HepG2 (cell line): Measurements from ENCODE around the gene SFXN2. TPM values are rescaled to one million over a fixed set of nuclear protein-coding genes. Genes with fewer than 3 reads are reported as not detected.
A peak's percentile ranks its signal among the peaks of the same experiment; 100 is the strongest.

Experiments
- ADNP ChIP-seq: sonication (generic); formaldehyde crosslinking; IDR thresholded peaks from 2 replicates; pipeline ENCODE4 v1.4.0; 2020; ENCODE audit warnings: missing genetic modification reagents
- FOXP4 ChIP-seq: sonication (generic); formaldehyde crosslinking; IDR thresholded peaks from 2 replicates; pipeline ENCODE4 v1.4.0; 2020; ENCODE audit warnings: missing genetic modification reagents
- HNRNPUL1 ChIP-seq: fragments of 200-400 bp; formaldehyde crosslinking; IDR thresholded peaks from 2 replicates; pipeline ENCODE4 v1.6.1; 2017; ENCODE audit warnings: low read depth, mild to moderate bottlenecking, low read length, moderate library complexity
- MAFK ChIP-seq, 2 experiments: IDR thresholded peaks in 1 of 2; conservative IDR thresholded peaks in 1 of 2; 2 replicates each; pipeline ENCODE4 v1.6.1; 2011; ENCODE audit warnings: improper control_type of control experiment in 2 of 2, low read length in 2 of 2
- NAIF1 ChIP-seq: sonication (generic); formaldehyde crosslinking; IDR thresholded peaks from 2 replicates; pipeline ENCODE4 v1.5.0; 2020; ENCODE audit warnings: mild to moderate bottlenecking, missing genetic modification reagents, borderline replicate concordance
- POLR2AphosphoS5 ChIP-seq: IDR thresholded peaks from 2 replicates; pipeline ENCODE4 v1.6.1; 2012; ENCODE audit warnings: low read depth, low read length
- SKI ChIP-seq: fragments of 450-650 bp; IDR thresholded peaks from one replicate; pipeline ENCODE4 v1.6.1; 2018; ENCODE audit warnings: mild to moderate bottlenecking; ENCODE audit not compliant: partially characterized antibody
- SP2 ChIP-seq: sonication (generic); formaldehyde crosslinking; IDR thresholded peaks from 2 replicates; pipeline ENCODE4 v1.5.1; 2020; ENCODE audit warnings: mild to moderate bottlenecking, missing genetic modification reagents
- TRIM22 ChIP-seq: fragments of 450-650 bp; IDR thresholded peaks from 2 replicates; pipeline ENCODE4 v1.6.1; 2017
- ZBTB7B ChIP-seq: sonication (generic); formaldehyde crosslinking; IDR thresholded peaks from 2 replicates; pipeline ENCODE4 v1.4.0; 2020; ENCODE audit warnings: missing genetic modification reagents
- ZFP37 ChIP-seq: sonication (generic); formaldehyde crosslinking; IDR thresholded peaks from 2 replicates; pipeline ENCODE4 v1.4.0; 2020; ENCODE audit warnings: missing genetic modification reagents, borderline replicate concordance
- ZGPAT ChIP-seq: IDR thresholded peaks from 2 replicates; pipeline ENCODE4 v1.6.1; 2016; ENCODE audit warnings: mild to moderate bottlenecking
- ZNF12 ChIP-seq: sonication (generic); formaldehyde crosslinking; IDR thresholded peaks from 2 replicates; pipeline ENCODE4 v1.5.0; 2020; ENCODE audit warnings: missing genetic modification reagents
- ZNF18 ChIP-seq: sonication (generic); formaldehyde crosslinking; IDR thresholded peaks from 2 replicates; pipeline ENCODE4 v1.8.0; 2022; ENCODE audit warnings: mild to moderate bottlenecking, missing genetic modification reagents; ENCODE audit not compliant: insufficient replicate concordance
- ZNF333 ChIP-seq: sonication (generic); formaldehyde crosslinking; IDR thresholded peaks from 2 replicates; pipeline ENCODE4 v1.4.0; 2020; ENCODE audit warnings: mild to moderate bottlenecking, missing genetic modification reagents, borderline replicate concordance
- ZNF761 ChIP-seq: sonication (generic); formaldehyde crosslinking; conservative IDR thresholded peaks from 2 replicates; pipeline ENCODE4 v1.4.0; 2020; ENCODE audit warnings: mild to moderate bottlenecking, missing genetic modification reagents
- polyA plus RNA-seq, 8 experiments: library from polyadenylated mRNA; depleted of rRNA in 3 of 8; stranded (reverse) in 7 of 8; unstranded in 1 of 8; fragments of >200 nt; fragmentation: Illumina TruSeq in 4 of 8; extraction: Trizol in 4 of 8; gene quantifications; 2 replicates each; pipeline versions ENCODE4 v1.2.1 to v1.2.3, GENCODE V29; 2011 to 2016; ENCODE audit warnings: low read depth in 4 of 8, missing spikeins in 1 of 8, mixed read lengths in 1 of 8; ENCODE audit not compliant: insufficient read depth in 1 of 8
- total RNA-seq, 5 experiments: library from RNA; depleted of rRNA; stranded (reverse); fragments of >200 nt; fragmentation: Illumina TruSeq; extraction: Trizol; gene quantifications; 2 replicates each; pipeline ENCODE4 v1.2.3, GENCODE V29; 2016; ENCODE audit warnings: low read depth in 1 of 5
- TF ChIP-seq, protein P1 (sequence below): IDR thresholded peaks from 2 replicates; pipeline ENCODE4 v1.6.1; 2016; ENCODE audit warnings: low read depth
- TF ChIP-seq, protein P2 (sequence below): sonication (generic); formaldehyde crosslinking; IDR thresholded peaks from 2 replicates; pipeline ENCODE4 v1.4.0; 2020; ENCODE audit warnings: missing genetic modification reagents, mild to moderate bottlenecking, borderline replicate concordance
- TF ChIP-seq, protein P3 (sequence below): sonication (generic); formaldehyde crosslinking; IDR thresholded peaks from 2 replicates; pipeline ENCODE4 v1.4.0; 2020; ENCODE audit warnings: missing genetic modification reagents; ENCODE audit errors: not compliant biosample characterization

SFXN2 gene
- total and polyA plus RNA-seq, 2 of the 13 experiments (the other 11 are each of a cell fraction or from before 2014, with no cell fraction given), result 12.8 to 21.1 TPM

GRCh38 chr10:102769375-102770107 lies 55.1 kb downstream of the SFXN2 start (continued):
- TF ChIP-seq HNRNPUL1, result no peak
- TF ChIP-seq, protein P1, sequence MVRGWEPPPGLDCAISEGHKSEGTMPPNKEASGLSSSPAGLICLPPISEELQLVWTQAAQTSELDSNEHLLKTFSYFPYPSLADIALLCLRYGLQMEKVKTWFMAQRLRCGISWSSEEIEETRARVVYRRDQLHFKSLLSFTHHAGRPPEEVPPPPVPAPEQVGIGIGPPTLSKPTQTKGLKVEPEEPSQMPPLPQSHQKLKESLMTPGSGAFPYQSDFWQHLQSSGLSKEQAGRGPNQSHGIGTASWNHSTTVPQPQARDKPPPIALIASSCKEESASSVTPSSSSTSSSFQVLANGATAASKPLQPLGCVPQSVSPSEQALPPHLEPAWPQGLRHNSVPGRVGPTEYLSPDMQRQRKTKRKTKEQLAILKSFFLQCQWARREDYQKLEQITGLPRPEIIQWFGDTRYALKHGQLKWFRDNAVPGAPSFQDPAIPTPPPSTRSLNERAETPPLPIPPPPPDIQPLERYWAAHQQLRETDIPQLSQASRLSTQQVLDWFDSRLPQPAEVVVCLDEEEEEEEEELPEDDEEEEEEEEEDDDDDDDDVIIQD, result 0 out of 2 replicates have a peak, but pooled peaks have one; percentile 30
- TF ChIP-seq, protein P2, sequence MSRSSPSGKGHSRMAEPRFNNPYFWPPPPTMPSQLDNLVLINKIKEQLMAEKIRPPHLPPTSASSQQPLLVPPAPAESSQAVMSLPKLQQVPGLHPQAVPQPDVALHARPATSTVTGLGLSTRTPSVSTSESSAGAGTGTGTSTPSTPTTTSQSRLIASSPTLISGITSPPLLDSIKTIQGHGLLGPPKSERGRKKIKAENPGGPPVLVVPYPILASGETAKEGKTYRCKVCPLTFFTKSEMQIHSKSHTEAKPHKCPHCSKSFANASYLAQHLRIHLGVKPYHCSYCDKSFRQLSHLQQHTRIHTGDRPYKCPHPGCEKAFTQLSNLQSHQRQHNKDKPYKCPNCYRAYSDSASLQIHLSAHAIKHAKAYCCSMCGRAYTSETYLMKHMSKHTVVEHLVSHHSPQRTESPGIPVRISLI (CRISPR knock-in tag), result peak; percentile 78
- TF ChIP-seq ZNF18 (CRISPR knock-in tag), result no peak
- no peak for TF ChIP-seq ZNF761
- TF ChIP-seq ZFP37 (CRISPR knock-in tag), result no peak
- TF ChIP-seq FOXP4, result peak; percentile 94
- no peak for TF ChIP-seq POLR2AphosphoS5
- TF ChIP-seq ADNP, result no peak
- no peak for TF ChIP-seq SP2 (CRISPR knock-in tag)
- TF ChIP-seq NAIF1 (CRISPR knock-in tag), result no peak
- TF ChIP-seq ZBTB7B (CRISPR knock-in tag), result no peak
- no peak for TF ChIP-seq ZNF12 (CRISPR knock-in tag)
- TF ChIP-seq, protein P3, sequence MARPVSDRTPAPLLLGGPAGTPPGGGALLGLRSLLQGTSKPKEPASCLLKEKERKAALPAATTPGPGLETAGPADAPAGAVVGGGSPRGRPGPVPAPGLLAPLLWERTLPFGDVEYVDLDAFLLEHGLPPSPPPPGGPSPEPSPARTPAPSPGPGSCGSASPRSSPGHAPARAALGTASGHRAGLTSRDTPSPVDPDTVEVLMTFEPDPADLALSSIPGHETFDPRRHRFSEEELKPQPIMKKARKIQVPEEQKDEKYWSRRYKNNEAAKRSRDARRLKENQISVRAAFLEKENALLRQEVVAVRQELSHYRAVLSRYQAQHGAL, result no peak
- no peak for TF ChIP-seq TRIM22
- peak; percentile 44; the same call in 1 of the 2 replicates for TF ChIP-seq ZGPAT (CRISPR knock-in tag)
- TF ChIP-seq SKI, result no peak
- TF ChIP-seq ZNF333 (CRISPR knock-in tag), result no peak
- TF ChIP-seq MAFK (conservative IDR thresholded peaks at IDR 0.05 in 1 of 2, IDR thresholded peaks at IDR 0.05 in 1 of 2; ENCODE audit: low read length in 2 of 2), result no peak
